Natural killer cell treated with Interleukin-12 subunit alpha and Interleukin-12 subunit beta and Interleukin-15 and Interleukin-18, amount 100 ng/mL, for 72 hours (primary cell): Measurements from ENCODE around the gene TANGO6. TPM values are rescaled to one million over a fixed set of nuclear protein-coding genes. Genes with fewer than 3 reads are reported as not detected.

Experiments
- ATAC-seq, 2 donors: fragments of 150-1000 bp; cut with Tn5 transposase in 1 of 2; sonication (Bioruptor Pico), chemical (Tn5 transposase) in 1 of 2; 2 replicates each; pipeline ENCODE4 v1.10.0; 2021
- DNase-seq: peaks from one replicate; pipeline ENCODE4 v3.0.0; 2022; ENCODE audit warnings: low spot score
- H3K27ac Mint-ChIP-seq, 2 donors: 1 replicate in 1 of 2; 2 replicates in 1 of 2; pipeline ENCODE4 v1.8.0; 2022; ENCODE audit warnings: mixed read lengths in 2 of 2, mild to moderate bottlenecking in 1 of 2, moderate library complexity in 1 of 2
- H3K27me3 Mint-ChIP-seq, 2 donors: 1 replicate in 1 of 2; 2 replicates in 1 of 2; pipeline ENCODE4 v1.8.0; 2022; ENCODE audit warnings: mixed read lengths in 2 of 2
- H3K36me3 Mint-ChIP-seq: one replicate; pipeline ENCODE4 v1.8.0; 2022; ENCODE audit warnings: mixed read lengths
- H3K4me1 Mint-ChIP-seq, 2 donors: 1 replicate in 1 of 2; 2 replicates in 1 of 2; pipeline ENCODE4 v1.8.0; 2022; ENCODE audit warnings: low read depth in 2 of 2, mixed read lengths in 2 of 2, mild to moderate bottlenecking in 1 of 2
- H3K4me3 Mint-ChIP-seq: one replicate; pipeline ENCODE4 v1.8.0; 2022; ENCODE audit warnings: mixed read lengths
- H3K9me3 Mint-ChIP-seq: 2 replicates; pipeline ENCODE4 v1.8.0; 2022; ENCODE audit warnings: mixed read lengths
- total RNA-seq, 2 donors: library from RNA; stranded (reverse); gene quantifications; one replicate each; pipeline ENCODE4 v1.2.3, GENCODE V29; 2022

TANGO6 gene
- total RNA-seq, 2 donors from 2014 or later = 26.6 to 62.3 TPM

GRCh38 chr16:68907781-68908181, 64.5 kb downstream of the TANGO6 start:
- no peaks in the 10 kb centered on the region for H3K27me3 Mint-ChIP-seq
- no peaks in the 10 kb centered on the region for H3K36me3 Mint-ChIP-seq
- no peaks in the 10 kb centered on the region for H3K4me1 Mint-ChIP-seq
- ATAC-seq (no peak), DNase-seq (no peak)
- no peak overlapping the region for H3K27ac Mint-ChIP-seq
- H3K4me3 Mint-ChIP-seq = no peak overlapping the region
- no peaks in the 10 kb centered on the region for H3K9me3 Mint-ChIP-seq

- DNase-seq (no peak), ATAC-seq (no peak)
- no peaks in the 10 kb centered on the region for H3K9me3 Mint-ChIP-seq
- no peak overlapping the region for H3K27ac Mint-ChIP-seq
- no peaks in the 10 kb centered on the region for H3K36me3 Mint-ChIP-seq
- H3K27me3 Mint-ChIP-seq = no peaks in the 10 kb centered on the region
- no peak overlapping the region for H3K4me3 Mint-ChIP-seq
- no peaks in the 10 kb centered on the region for H3K4me1 Mint-ChIP-seq
These were observed 65.9 kb downstream of the TANGO6 start for GRCh38 chr16:68909099-68909733.

GRCh38 chr16:68910051-68910450, 66.7 kb downstream of the TANGO6 start:
- H3K4me1 Mint-ChIP-seq = no peaks in the 10 kb centered on the region
- H3K4me3 Mint-ChIP-seq = no peak overlapping the region
- no peak overlapping the region for H3K27ac Mint-ChIP-seq
- no peak for ATAC-seq
- no peaks in the 10 kb centered on the region for H3K27me3 Mint-ChIP-seq
- DNase-seq = no peak
- no peaks in the 10 kb centered on the region for H3K9me3 Mint-ChIP-seq
- no peaks in the 10 kb centered on the region for H3K36me3 Mint-ChIP-seq

- Mint-ChIP-seq H3K9me3 (no peaks in the 10 kb centered on the region), H3K36me3 (no peaks in the 10 kb centered on the region), H3K4me1 (no peaks in the 10 kb centered on the region), H3K4me3 (no peak overlapping the region), H3K27ac (no peak overlapping the region), H3K27me3 (no peaks in the 10 kb centered on the region)
- ATAC-seq (no peak), DNase-seq (no peak)
These were observed 72.3 kb downstream of the TANGO6 start for GRCh38 chr16:68915589-68915988.

- Mint-ChIP-seq H3K27me3 (no peaks in the 10 kb centered on the region), H3K36me3 (no peaks in the 10 kb centered on the region), H3K27ac (no peak overlapping the region), H3K9me3 (no peaks in the 10 kb centered on the region), H3K4me3 (no peak overlapping the region), H3K4me1 (no peaks in the 10 kb centered on the region)
- no peak for ATAC-seq
- DNase-seq = no peak
These were observed 74.2 kb downstream of the TANGO6 start for GRCh38 chr16:68917541-68917940.

- DNase-seq = no peak
- no peaks in the 10 kb centered on the region for H3K9me3 Mint-ChIP-seq
- no peak for ATAC-seq
- no peaks in the 10 kb centered on the region for H3K4me1 Mint-ChIP-seq
- H3K36me3 Mint-ChIP-seq = no peaks in the 10 kb centered on the region
- H3K27ac Mint-ChIP-seq = no peak overlapping the region
- no peak overlapping the region for H3K4me3 Mint-ChIP-seq
- no peaks in the 10 kb centered on the region for H3K27me3 Mint-ChIP-seq
These were observed 77.0 kb downstream of the TANGO6 start for GRCh38 chr16:68920349-68920748.

- Mint-ChIP-seq H3K4me3 (no peak overlapping the region), H3K9me3 (no peaks in the 10 kb centered on the region)
- no peak for ATAC-seq
These were observed 78.3 kb downstream of the TANGO6 start for GRCh38 chr16:68921637-68922036.

GRCh38 chr16:68923116-68923515, 79.8 kb downstream of the TANGO6 start:
- no peak for DNase-seq
- Mint-ChIP-seq H3K36me3 (peaks cover 9% of the 10 kb centered on the region), H3K9me3 (no peaks in the 10 kb centered on the region), H3K27me3 (no peaks in the 10 kb centered on the region), H3K4me3 (no peak overlapping the region), H3K4me1 (no peaks in the 10 kb centered on the region), H3K27ac (no peak overlapping the region)
- no peak for ATAC-seq

More at GRCh38 chr16:68921637-68922036, 78.3 kb downstream of the TANGO6 start:
- no peaks in the 10 kb centered on the region for H3K36me3 Mint-ChIP-seq
- H3K27me3 Mint-ChIP-seq = no peaks in the 10 kb centered on the region
- H3K27ac Mint-ChIP-seq = no peak overlapping the region
- H3K4me1 Mint-ChIP-seq = no peaks in the 10 kb centered on the region
- no peak for DNase-seq

- H3K27ac Mint-ChIP-seq = no peak overlapping the region
- H3K27me3 Mint-ChIP-seq = no peaks in the 10 kb centered on the region
- H3K9me3 Mint-ChIP-seq = no peaks in the 10 kb centered on the region
- no peaks in the 10 kb centered on the region for H3K4me1 Mint-ChIP-seq
- DNase-seq = no peak
- peaks cover 15% of the 10 kb centered on the region for H3K36me3 Mint-ChIP-seq
- no peak overlapping the region for H3K4me3 Mint-ChIP-seq
- ATAC-seq = no peak
These were observed 83.7 kb downstream of the TANGO6 start for GRCh38 chr16:68927018-68927417.

GRCh38 chr16:68931196-68931595, 87.9 kb downstream of the TANGO6 start:
- peaks cover 19% of the 10 kb centered on the region for H3K36me3 Mint-ChIP-seq
- ATAC-seq = no peak
- no peak overlapping the region for H3K27ac Mint-ChIP-seq

GRCh38 chr16:68934402-68934801, 91.1 kb downstream of the TANGO6 start:
- Mint-ChIP-seq H3K4me1 (no peaks in the 10 kb centered on the region), H3K9me3 (no peaks in the 10 kb centered on the region), H3K27ac (no peak overlapping the region), H3K27me3 (no peaks in the 10 kb centered on the region), H3K4me3 (no peak overlapping the region), H3K36me3 (peaks cover 6% of the 10 kb centered on the region)
- no peak for DNase-seq
- no peak for ATAC-seq

More at GRCh38 chr16:68931196-68931595, 87.9 kb downstream of the TANGO6 start:
- no peaks in the 10 kb centered on the region for H3K4me1 Mint-ChIP-seq
- H3K27me3 Mint-ChIP-seq = no peaks in the 10 kb centered on the region
- H3K4me3 Mint-ChIP-seq = no peak overlapping the region
- no peak for DNase-seq
- H3K9me3 Mint-ChIP-seq = no peaks in the 10 kb centered on the region

- no peak overlapping the region for H3K4me3 Mint-ChIP-seq
These were observed 91.7 kb downstream of the TANGO6 start for GRCh38 chr16:68935008-68935407.

GRCh38 chr16:68936736-68937631, 93.7 kb downstream of the TANGO6 start:
- Mint-ChIP-seq H3K27ac (no peak overlapping the region), H3K36me3 (peaks cover 4% of the 10 kb centered on the region)
- no peak for ATAC-seq

More at GRCh38 chr16:68935008-68935407, 91.7 kb downstream of the TANGO6 start:
- DNase-seq (no peak), ATAC-seq (no peak)
- no peaks in the 10 kb centered on the region for H3K27me3 Mint-ChIP-seq
- H3K27ac Mint-ChIP-seq = no peak overlapping the region
- no peaks in the 10 kb centered on the region for H3K9me3 Mint-ChIP-seq
- H3K36me3 Mint-ChIP-seq = peaks cover 4% of the 10 kb centered on the region
- H3K4me1 Mint-ChIP-seq = no peaks in the 10 kb centered on the region

GRCh38 chr16:68939692-68940320, 96.5 kb downstream of the TANGO6 start:
- H3K9me3 Mint-ChIP-seq = no peaks in the 10 kb centered on the region

More at GRCh38 chr16:68936736-68937631, 93.7 kb downstream of the TANGO6 start:
- H3K27me3 Mint-ChIP-seq = no peaks in the 10 kb centered on the region
- no peaks in the 10 kb centered on the region for H3K9me3 Mint-ChIP-seq
- H3K4me1 Mint-ChIP-seq = no peaks in the 10 kb centered on the region
- H3K4me3 Mint-ChIP-seq = no peak overlapping the region
- no peak for DNase-seq

More at GRCh38 chr16:68939692-68940320, 96.5 kb downstream of the TANGO6 start:
- DNase-seq (no peak), ATAC-seq (no peak)
- Mint-ChIP-seq H3K36me3 (no peaks in the 10 kb centered on the region), H3K4me3 (no peak overlapping the region), H3K27me3 (no peaks in the 10 kb centered on the region), H3K27ac (no peak overlapping the region), H3K4me1 (no peaks in the 10 kb centered on the region)
